ENCODE measurements around the gene CCL19. TPM values are rescaled to one million over a fixed set of nuclear protein-coding genes. Genes with fewer than 3 reads are reported as not detected.
A peak's percentile ranks its signal among the peaks of the same experiment; 100 is the strongest.

Gene CCL19
- total RNA-seq, 2 experiments from 2014 or later, result not detected

- peaks cover 14% of the 10 kb centered on the region for H3K4me1 Mint-ChIP-seq (ENCODE audit: low read depth)
- no peaks in the 10 kb centered on the region for H3K9me3 Mint-ChIP-seq
- ChIA-PET POLR2A (interaction anchor here (1.9 kb wide), 1 partner anchor 16 kb away, joined by 7 read pairs; the partner anchor contains the start of gene SIGMAR1), CTCF (no interaction called here)
- DNase-seq, result no peak
- no peak overlapping the region for H3K27ac Mint-ChIP-seq
- no peak for ATAC-seq
- no peak overlapping the region for H3K4me3 Mint-ChIP-seq
- intact Hi-C loops (cut with micrococcal nuclease), result no loop called here
- peaks cover 10% of the 10 kb centered on the region for H3K36me3 Mint-ChIP-seq (ENCODE audit: low read depth)
- TF ChIP-seq CTCF (IDR thresholded peaks at IDR 0.05), result no peak
- H3K27me3 Mint-ChIP-seq, result no peaks in the 10 kb centered on the region
Observed at GRCh38 chr9:34654323-34655051, 36.6 kb downstream of the CCL19 start.

- Mint-ChIP-seq H3K4me1 (ENCODE audit: low read depth) (peaks cover 17% of the 10 kb centered on the region), H3K27ac (peak overlapping the region; percentile 26)
- POLR2A ChIA-PET, result interaction anchor here (1.6 to 1.9 kb wide), 2 partner anchors 9 to 15 kb away, joined by 4 to 7 read pairs; partner anchors contain the start of genes CCL27 and SIGMAR1
Observed at GRCh38 chr9:34653151-34654072, 37.7 kb downstream of the CCL19 start.

GRCh38 chr9:34652602-34653000 is 38.5 kb downstream of the CCL19 start:
- Mint-ChIP-seq H3K9me3 (no peaks in the 10 kb centered on the region), H3K27ac (peak overlapping the region; percentile 70), H3K27me3 (no peaks in the 10 kb centered on the region), H3K4me3 (no peak overlapping the region), H3K36me3 (ENCODE audit: low read depth) (peaks cover 25% of the 10 kb centered on the region), H3K4me1 (ENCODE audit: low read depth) (peaks cover 26% of the 10 kb centered on the region)
- ChIA-PET CTCF (interaction anchor here (1.1 to 1.2 kb wide), 3 partner anchors 11 to 61 kb away, joined by 3 to 4 read pairs (median 4); no protein-coding TSS in a partner anchor), POLR2A (interaction anchor here (1.4 to 1.6 kb wide), 2 partner anchors 10 to 15 kb away, joined by 3 to 4 read pairs; partner anchors contain the start of genes CCL27 and SIGMAR1)
- TF ChIP-seq CTCF (IDR thresholded peaks at IDR 0.05), result no peak
- intact Hi-C loops (cut with micrococcal nuclease), result no loop called here
- no peak for ATAC-seq
- DNase-seq, result no peak

More at GRCh38 chr9:34653151-34654072, 37.7 kb downstream of the CCL19 start:
- Mint-ChIP-seq H3K4me3 (no peak overlapping the region), H3K36me3 (ENCODE audit: low read depth) (peaks cover 18% of the 10 kb centered on the region), H3K9me3 (no peaks in the 10 kb centered on the region), H3K27me3 (no peaks in the 10 kb centered on the region)
- intact Hi-C loops (cut with micrococcal nuclease), result no loop called here
- CTCF ChIA-PET, result interaction anchor here (1.2 kb wide), 2 partner anchors 10 to 62 kb away, joined by 3 to 4 read pairs; no protein-coding TSS in a partner anchor
- no peak for TF ChIP-seq CTCF (IDR thresholded peaks at IDR 0.05)
- DNase-seq, result no peak
- ATAC-seq, result no peak

- intact Hi-C loops (cut with micrococcal nuclease), result no loop called here
- H3K27ac Mint-ChIP-seq, result peak within 1 kb of the TSS; percentile 70
- H3K4me3 Mint-ChIP-seq, result no peak within 1 kb of the TSS
- H3K4me1 Mint-ChIP-seq (ENCODE audit: low read depth), result peaks cover 28% of the 10 kb centered on the region
- H3K36me3 Mint-ChIP-seq (ENCODE audit: low read depth), result peaks cover 28% of the 10 kb centered on the region
- ChIA-PET CTCF (interaction anchor here (1.1 to 10.0 kb wide), 4 partner anchors 11 to 60 kb away, joined by 3 to 133 read pairs (median 4); partner anchors contain the start of gene SIGMAR1), POLR2A (interaction anchor here (1.4 to 2.3 kb wide), 3 partner anchors 8 to 14 kb away, joined by 3 to 8 read pairs (median 4); partner anchors contain the start of genes CCL27 and SIGMAR1)
- no peaks in the 10 kb centered on the region for H3K9me3 Mint-ChIP-seq
- peak; percentile 90 for ATAC-seq
- peak; percentile 79 for DNase-seq
- no peaks in the 10 kb centered on the region for H3K27me3 Mint-ChIP-seq
- no peak for TF ChIP-seq CTCF (IDR thresholded peaks at IDR 0.05)
Observed at GRCh38 chr9:34651876-34652601, 39.0 kb downstream of the CCL19 start, which contains the start of gene IL11RA. IL11RA (plus strand) TSS chr9:34652185; CDS start chr9:34655218, 3,033 bp downstream.

Data from activated CD8-positive, alpha-beta T cell treated with anti-CD3 and anti-CD28 coated beads for 36 hours (primary cell).